Transverse colon (tissue), 4 donors: Measurements from ENCODE around the gene MYH15. TPM values are rescaled to one million over a fixed set of nuclear protein-coding genes. Genes with fewer than 3 reads are reported as not detected.

Experiments used
- DNase-seq: peaks from one replicate; pipeline ENCODE4 v3.0.0-alpha.2; 2019
- H3K27ac ChIP-seq, 4 donors: fragments of 200-600 bp; sonication (generic); 2 replicates each; pipeline ENCODE4 v1.5.1; 2016 to 2018; ENCODE audit warnings: inconsistent platforms in 4 of 4
- H3K27me3 ChIP-seq: fragments of 200-600 bp; sonication (generic); 2 replicates; pipeline ENCODE4 v1.5.1; 2017; ENCODE audit warnings: inconsistent platforms
- H3K36me3 ChIP-seq, 4 donors: fragments of 200-600 bp; sonication (generic); 2 replicates each; pipeline ENCODE4 v1.5.1; 2017 to 2019; ENCODE audit warnings: inconsistent platforms in 4 of 4
- H3K4me1 ChIP-seq, 4 donors: fragments of 200-600 bp; sonication (generic); 2 replicates each; pipeline ENCODE4 v1.5.1; 2017 to 2020; ENCODE audit warnings: inconsistent platforms in 4 of 4
- H3K4me3 ChIP-seq, 4 donors: fragments of 200-600 bp; sonication (generic); 1 replicate in 1 of 4; 2 replicates in 3 of 4; pipeline versions ENCODE4 v1.5.1 to v1.6.1; 2017 to 2019; ENCODE audit warnings: inconsistent platforms in 4 of 4
- H3K9me3 ChIP-seq, 2 donors: fragments of 200-600 bp; sonication (generic); 2 replicates each; pipeline ENCODE4 v1.5.1; 2017 to 2019; ENCODE audit warnings: inconsistent platforms in 2 of 2
- EP300 ChIP-seq: sonication (generic); formaldehyde crosslinking; IDR thresholded peaks from one replicate; pipeline ENCODE4 v1.6.1; 2017; ENCODE audit warnings: antibody characterized with exemption, low read depth
- POLR2A ChIP-seq: fragments of 450-650 bp; IDR thresholded peaks from one replicate; pipeline ENCODE4 v1.6.1; 2016; ENCODE audit warnings: antibody characterized with exemption, mild to moderate bottlenecking, moderate library complexity
- POLR2AphosphoS5 ChIP-seq, 3 donors: sonication (generic); formaldehyde crosslinking; IDR thresholded peaks; one replicate each; pipeline ENCODE4 v1.6.1; 2016; ENCODE audit warnings: antibody characterized with exemption in 3 of 3
- WGBS, 2 donors: methylation state at CpG; one replicate each; pipeline ENCODE4 v1.1.5; 2018; ENCODE audit warnings: low coverage in 1 of 2; 5-methylcytosine and 5-hydroxymethylcytosine counted together
- in situ Hi-C, 4 donors: fragments of 200-750 bp; cut with MboI; loops; one replicate each; pipeline versions ENCODE4 v1.15.0 to v1.15.1; 2017; ENCODE audit warnings: low sequenced_read_pairs in 3 of 4, low pct_ligation_motif_present in 1 of 4, low pct_unique_long_range_greater_than_20kb in 1 of 4
- intact Hi-C: fragments of 100-400 bp; cut with DNase I; formaldehyde crosslinking; loops from one replicate; pipeline ENCODE4 v1.15.1; 2023; ENCODE audit warnings: low total_unique reads
- total RNA-seq, 4 donors: library from RNA; depleted of rRNA; stranded (reverse); fragments of >200 nt; gene quantifications; one replicate each; pipeline ENCODE4 v1.1.0, GENCODE V29; 2016
- TF ChIP-seq, protein P1 (sequence below), 5 experiments: fragments of 200-600 bp in 3 of 5; fragments of 450-650 bp in 2 of 5; sonication (generic) in 3 of 5; IDR thresholded peaks; 1 replicate in 2 of 5; 2 replicates in 3 of 5; pipeline ENCODE4 v1.5.1; 2016 to 2017; ENCODE audit warnings: antibody characterized with exemption in 5 of 5, inconsistent platforms in 3 of 5, mild to moderate bottlenecking in 2 of 5, moderate library complexity in 1 of 5

The MYH15 gene
- total RNA-seq, 4 donors from 2014 or later, result 0.16 to 0.41 TPM; not detected in 2

GRCh38 chr3:108406661-108407206, 103.7 kb downstream of the MYH15 start:
- H3K9me3 ChIP-seq, result no peaks in the 10 kb centered on the region
- in situ Hi-C loops, result loop anchor here in 1 of 4 donors (10.0 kb wide), 1 partner anchor 472 kb away; no protein-coding TSS in a partner anchor
- intact Hi-C loops, result no loop called here
- TF ChIP-seq POLR2AphosphoS5 (IDR thresholded peaks at IDR 0.05) (peak in 2 of 3 donors; percentile 72 to 82), EP300 (peak; percentile 96), POLR2A (peak; percentile 84)
- TF ChIP-seq, protein P1, sequence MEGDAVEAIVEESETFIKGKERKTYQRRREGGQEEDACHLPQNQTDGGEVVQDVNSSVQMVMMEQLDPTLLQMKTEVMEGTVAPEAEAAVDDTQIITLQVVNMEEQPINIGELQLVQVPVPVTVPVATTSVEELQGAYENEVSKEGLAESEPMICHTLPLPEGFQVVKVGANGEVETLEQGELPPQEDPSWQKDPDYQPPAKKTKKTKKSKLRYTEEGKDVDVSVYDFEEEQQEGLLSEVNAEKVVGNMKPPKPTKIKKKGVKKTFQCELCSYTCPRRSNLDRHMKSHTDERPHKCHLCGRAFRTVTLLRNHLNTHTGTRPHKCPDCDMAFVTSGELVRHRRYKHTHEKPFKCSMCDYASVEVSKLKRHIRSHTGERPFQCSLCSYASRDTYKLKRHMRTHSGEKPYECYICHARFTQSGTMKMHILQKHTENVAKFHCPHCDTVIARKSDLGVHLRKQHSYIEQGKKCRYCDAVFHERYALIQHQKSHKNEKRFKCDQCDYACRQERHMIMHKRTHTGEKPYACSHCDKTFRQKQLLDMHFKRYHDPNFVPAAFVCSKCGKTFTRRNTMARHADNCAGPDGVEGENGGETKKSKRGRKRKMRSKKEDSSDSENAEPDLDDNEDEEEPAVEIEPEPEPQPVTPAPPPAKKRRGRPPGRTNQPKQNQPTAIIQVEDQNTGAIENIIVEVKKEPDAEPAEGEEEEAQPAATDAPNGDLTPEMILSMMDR (IDR thresholded peaks at IDR 0.05), result peak; percentile 38 to 94 (median 67)
- H3K36me3 ChIP-seq, result no peaks in the 10 kb centered on the region
- DNase-seq, result peak; percentile 60
- WGBS, 2 donors, result 30 to 31% methylated on average over 7 of the region's 7 CpGs
- peak overlapping the region in 3 of 4 donors; percentile 8 to 33 (median 12) for H3K4me3 ChIP-seq
- peaks cover 15 to 69% (median 30%) of the 10 kb centered on the region in 4 donors for H3K4me1 ChIP-seq
- no peaks in the 10 kb centered on the region for H3K27me3 ChIP-seq
- H3K27ac ChIP-seq, result peak overlapping the region; percentile 79 to 89 (median 84)

DNA sequence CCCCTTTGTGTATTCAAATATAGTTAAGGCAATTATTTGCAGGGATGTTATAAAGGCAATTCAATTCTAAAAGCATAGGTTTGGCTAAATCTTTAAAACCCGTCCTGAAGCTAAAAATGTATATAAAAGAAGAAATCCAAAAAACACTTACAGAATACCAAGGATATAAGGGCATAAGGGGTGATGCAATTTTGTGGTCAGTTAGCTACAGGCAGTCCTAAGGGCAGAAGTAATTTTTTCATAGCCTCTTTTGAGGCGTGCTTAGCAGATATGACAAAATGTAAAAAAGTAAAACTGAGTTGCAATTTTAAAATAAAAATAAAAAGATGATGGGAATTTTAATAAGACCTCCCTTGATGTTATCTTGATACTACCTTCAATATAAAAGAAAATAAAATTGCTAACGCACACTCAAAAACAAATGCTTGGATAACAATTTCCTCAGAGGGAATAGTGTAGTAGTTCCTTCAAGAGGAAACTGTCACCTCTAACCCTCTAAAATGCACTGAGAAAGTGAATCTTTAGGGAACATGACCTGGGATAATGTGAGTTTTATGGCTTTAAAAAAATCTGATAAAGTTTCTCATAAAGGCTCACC, 104.2 kb downstream of the MYH15 start:
- no peaks in the 10 kb centered on the region for H3K36me3 ChIP-seq
- H3K4me3 ChIP-seq, result no peak overlapping the region
- intact Hi-C loops, result no loop called here
- peak overlapping the region; percentile 71 to 89 (median 80) for H3K27ac ChIP-seq
- no peaks in the 10 kb centered on the region for H3K27me3 ChIP-seq
- H3K4me1 ChIP-seq, result peaks cover 15 to 69% (median 30%) of the 10 kb centered on the region in 4 donors
- in situ Hi-C loops, result loop anchor here in 1 of 4 donors (10.0 kb wide), 1 partner anchor 471 kb away; no protein-coding TSS in a partner anchor
- no peak for DNase-seq
- no peaks in the 10 kb centered on the region for H3K9me3 ChIP-seq
- TF ChIP-seq, protein P1 (IDR thresholded peaks at IDR 0.05), result no peak
- TF ChIP-seq POLR2AphosphoS5 (IDR thresholded peaks at IDR 0.05) (no peak), POLR2A (no peak), EP300 (no peak)
- WGBS, 2 donors, result 42 to 66% methylated on average over 3 of the region's 3 CpGs

GRCh38 chr3:108404368-108404767, 106.0 kb downstream of the MYH15 start:
- in situ Hi-C loops (loop anchor here in 1 of 4 donors (10.0 kb wide), 1 partner anchor 470 kb away; no protein-coding TSS in a partner anchor), intact Hi-C loops (no loop called here)
- Histone ChIP-seq H3K9me3 (no peaks in the 10 kb centered on the region), H3K36me3 (no peaks in the 10 kb centered on the region), H3K27ac (peak overlapping the region in 3 of 4 donors; percentile 58 to 89 (median 71)), H3K4me1 (peaks cover 15 to 63% (median 30%) of the 10 kb centered on the region in 4 donors), H3K27me3 (no peaks in the 10 kb centered on the region), H3K4me3 (no peak overlapping the region)
- 26 to 27% methylated on average over 1 to 2 of the region's 2 CpGs for WGBS, 2 donors
- no peak for DNase-seq
- TF ChIP-seq POLR2AphosphoS5 (IDR thresholded peaks at IDR 0.05) (no peak), POLR2A (no peak), EP300 (no peak)
- TF ChIP-seq, protein P1 (IDR thresholded peaks at IDR 0.05), result no peak

DNA sequence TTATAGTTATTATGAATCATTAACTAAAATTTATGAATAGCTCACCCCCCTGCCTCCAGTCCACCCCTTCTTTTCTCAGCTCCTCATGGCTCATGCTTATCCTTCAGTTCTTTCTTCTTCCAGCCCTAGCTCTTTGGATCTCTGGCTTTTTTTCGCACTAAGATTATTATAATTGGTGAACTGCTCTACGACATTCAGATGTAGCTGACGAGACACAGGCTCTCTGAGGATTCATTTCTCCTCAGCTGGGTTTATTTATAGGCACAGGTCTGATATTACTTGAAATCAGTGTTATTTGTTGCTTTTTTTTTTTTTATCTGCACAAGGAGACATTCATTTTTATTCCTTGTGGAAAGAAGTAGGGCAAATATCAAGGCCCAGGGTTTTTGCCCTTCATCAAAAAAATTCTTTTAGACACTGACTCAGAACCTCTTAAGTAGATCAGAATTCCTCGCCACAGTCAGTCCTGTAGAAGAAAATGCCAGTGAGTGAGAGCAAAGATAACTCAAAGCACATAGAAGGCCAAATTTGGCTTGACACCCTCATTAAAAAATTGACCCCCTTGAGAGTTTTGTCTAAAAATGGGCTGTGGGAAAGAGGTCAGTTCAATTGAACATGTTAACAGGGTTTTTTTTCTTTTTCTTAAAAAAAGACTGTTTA, 106.6 kb downstream of the MYH15 start:
- TF ChIP-seq POLR2A (no peak), EP300 (no peak), POLR2AphosphoS5 (IDR thresholded peaks at IDR 0.05) (no peak)
- TF ChIP-seq, protein P1 (IDR thresholded peaks at IDR 0.05), result no peak
- intact Hi-C loops (no loop called here), in situ Hi-C loops (loop anchor here in 1 of 4 donors (10.0 kb wide), 1 partner anchor 469 kb away; no protein-coding TSS in a partner anchor)
- peak overlapping the region; percentile 58 to 89 (median 72) for H3K27ac ChIP-seq
- no peak overlapping the region for H3K4me3 ChIP-seq
- peaks cover 15 to 60% (median 30%) of the 10 kb centered on the region in 4 donors for H3K4me1 ChIP-seq
- no peaks in the 10 kb centered on the region for H3K27me3 ChIP-seq
- 43 to 75% methylated on average over 4 of the region's 4 CpGs for WGBS, 2 donors
- DNase-seq, result no peak
- H3K9me3 ChIP-seq, result no peaks in the 10 kb centered on the region
- H3K36me3 ChIP-seq, result no peaks in the 10 kb centered on the region
